Type B pancreatic cell (in vitro differentiated cells): ENCODE measurements around the gene SEC14L3. TPM values are rescaled to one million over a fixed set of nuclear protein-coding genes. Genes with fewer than 3 reads are reported as not detected.

Experiments
- DNase-seq: peaks from one replicate; pipeline ENCODE4 v3.0.0; 2021; ENCODE audit warnings: mixed read lengths; ENCODE audit not compliant: unreplicated experiment; ENCODE audit errors: extremely low spot score
- H3K27ac Mint-ChIP-seq: 2 replicates; pipeline ENCODE4 v1.8.0; 2021; ENCODE audit warnings: mild to moderate bottlenecking, mixed read lengths
- H3K27me3 Mint-ChIP-seq: 2 replicates; pipeline ENCODE4 v1.8.0; 2021; ENCODE audit warnings: mixed read lengths
- H3K36me3 Mint-ChIP-seq: 2 replicates; pipeline ENCODE4 v1.8.0; 2021; ENCODE audit warnings: mixed read lengths
- H3K4me1 Mint-ChIP-seq: one replicate; pipeline ENCODE4 v1.8.0; 2021; ENCODE audit warnings: mixed read lengths; ENCODE audit not compliant: unreplicated experiment
- H3K4me3 Mint-ChIP-seq: 2 replicates; pipeline ENCODE4 v1.8.0; 2021; ENCODE audit warnings: mild to moderate bottlenecking, mixed read lengths
- H3K9me3 Mint-ChIP-seq: 2 replicates; pipeline ENCODE4 v1.8.0; 2021; ENCODE audit warnings: mixed read lengths
- total RNA-seq: library from RNA; stranded (reverse); gene quantifications from 2 replicates; pipeline ENCODE4 v1.2.1, GENCODE V29; 2021; ENCODE audit warnings: low replicate concordance
- TF ChIP-seq, protein P1 (sequence below): fragments of 200-600 bp; sonication (generic); conservative IDR thresholded peaks from 2 replicates; pipeline ENCODE4 v1.5.0; 2021; ENCODE audit warnings: antibody characterized with exemption, mild to moderate bottlenecking

The SEC14L3 gene
- total RNA-seq, 1 donor from 2014 or later, result not detected

DNA sequence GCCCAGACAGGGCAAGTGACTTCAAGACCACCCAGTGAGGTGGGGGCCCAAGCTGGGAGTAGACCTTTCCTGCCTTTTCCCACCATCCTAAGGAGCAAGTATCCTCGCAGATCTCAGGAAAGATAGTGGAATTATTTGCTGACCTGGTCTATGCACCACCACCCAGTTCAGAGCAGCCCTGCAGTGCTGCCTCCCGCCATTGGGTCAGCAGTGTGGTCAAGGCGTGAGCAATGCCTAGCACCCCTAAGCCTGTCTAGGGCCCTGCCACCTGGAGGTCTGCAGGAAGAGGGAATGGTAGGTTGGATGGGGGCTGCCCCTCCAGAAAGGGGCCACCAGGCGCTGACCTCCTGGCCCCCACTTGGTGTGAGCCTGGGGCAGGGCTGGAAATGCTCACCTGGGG is 39.7 kb downstream of the SEC14L3 start:
- Mint-ChIP-seq H3K9me3 (no peaks in the 10 kb centered on the region), H3K27me3 (no peaks in the 10 kb centered on the region), H3K4me1 (peaks cover 4% of the 10 kb centered on the region), H3K27ac (no peak overlapping the region), H3K36me3 (no peaks in the 10 kb centered on the region), H3K4me3 (no peak overlapping the region)
- no peak for DNase-seq
- TF ChIP-seq, protein P1, sequence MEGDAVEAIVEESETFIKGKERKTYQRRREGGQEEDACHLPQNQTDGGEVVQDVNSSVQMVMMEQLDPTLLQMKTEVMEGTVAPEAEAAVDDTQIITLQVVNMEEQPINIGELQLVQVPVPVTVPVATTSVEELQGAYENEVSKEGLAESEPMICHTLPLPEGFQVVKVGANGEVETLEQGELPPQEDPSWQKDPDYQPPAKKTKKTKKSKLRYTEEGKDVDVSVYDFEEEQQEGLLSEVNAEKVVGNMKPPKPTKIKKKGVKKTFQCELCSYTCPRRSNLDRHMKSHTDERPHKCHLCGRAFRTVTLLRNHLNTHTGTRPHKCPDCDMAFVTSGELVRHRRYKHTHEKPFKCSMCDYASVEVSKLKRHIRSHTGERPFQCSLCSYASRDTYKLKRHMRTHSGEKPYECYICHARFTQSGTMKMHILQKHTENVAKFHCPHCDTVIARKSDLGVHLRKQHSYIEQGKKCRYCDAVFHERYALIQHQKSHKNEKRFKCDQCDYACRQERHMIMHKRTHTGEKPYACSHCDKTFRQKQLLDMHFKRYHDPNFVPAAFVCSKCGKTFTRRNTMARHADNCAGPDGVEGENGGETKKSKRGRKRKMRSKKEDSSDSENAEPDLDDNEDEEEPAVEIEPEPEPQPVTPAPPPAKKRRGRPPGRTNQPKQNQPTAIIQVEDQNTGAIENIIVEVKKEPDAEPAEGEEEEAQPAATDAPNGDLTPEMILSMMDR, result no peak

DNA sequence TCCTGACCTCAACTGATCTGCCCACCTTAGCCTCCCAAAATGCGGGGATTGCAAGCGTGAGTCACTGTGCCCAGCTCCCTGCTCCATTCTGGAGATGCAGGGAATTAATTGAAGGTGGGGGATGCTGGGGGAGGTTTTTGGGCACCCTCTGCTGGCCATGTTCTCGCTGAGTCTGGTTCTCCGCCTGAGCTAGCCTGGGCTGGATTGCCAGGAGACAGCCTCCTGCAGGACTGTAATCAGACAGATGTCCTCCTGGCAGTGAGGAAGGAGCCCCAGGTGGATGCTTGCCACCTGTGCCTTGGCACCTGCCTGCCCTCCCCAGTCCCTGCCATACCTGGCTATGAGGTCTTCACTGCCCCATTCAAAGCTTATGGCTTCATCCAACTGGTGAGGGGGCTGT is 40.9 kb downstream of the SEC14L3 start:
- Mint-ChIP-seq H3K4me1 (peaks cover 3% of the 10 kb centered on the region), H3K36me3 (no peaks in the 10 kb centered on the region), H3K9me3 (no peaks in the 10 kb centered on the region), H3K27me3 (no peaks in the 10 kb centered on the region), H3K4me3 (no peak overlapping the region), H3K27ac (no peak overlapping the region)
- TF ChIP-seq, protein P1, result no peak
- no peak for DNase-seq

DNA sequence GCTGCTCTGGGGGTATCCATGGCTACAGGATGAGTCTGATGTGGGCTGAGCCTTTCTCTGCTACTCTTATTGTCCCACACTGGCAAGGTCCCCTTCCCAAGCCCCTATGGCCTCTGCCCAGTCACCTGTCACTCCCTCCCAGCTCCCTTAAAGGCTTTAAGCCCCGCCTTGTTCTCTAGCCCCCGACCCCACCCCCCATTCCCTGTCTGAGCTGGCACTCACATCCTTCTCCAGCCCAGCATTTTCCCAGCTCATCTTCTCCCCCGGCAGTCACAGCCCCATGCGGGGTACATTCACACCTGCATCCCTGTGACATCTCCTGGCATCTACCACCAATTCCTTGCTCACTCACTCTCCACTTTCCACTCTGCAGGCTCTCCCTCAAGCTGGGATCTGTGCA is 41.9 kb downstream of the SEC14L3 start:
- H3K27ac Mint-ChIP-seq, result no peak overlapping the region
- TF ChIP-seq, protein P1, result no peak
- no peak for DNase-seq
- H3K4me3 Mint-ChIP-seq, result no peak overlapping the region
- H3K4me1 Mint-ChIP-seq, result peaks cover 4% of the 10 kb centered on the region
- H3K9me3 Mint-ChIP-seq, result no peaks in the 10 kb centered on the region
- no peaks in the 10 kb centered on the region for H3K27me3 Mint-ChIP-seq
- H3K36me3 Mint-ChIP-seq, result no peaks in the 10 kb centered on the region

DNA sequence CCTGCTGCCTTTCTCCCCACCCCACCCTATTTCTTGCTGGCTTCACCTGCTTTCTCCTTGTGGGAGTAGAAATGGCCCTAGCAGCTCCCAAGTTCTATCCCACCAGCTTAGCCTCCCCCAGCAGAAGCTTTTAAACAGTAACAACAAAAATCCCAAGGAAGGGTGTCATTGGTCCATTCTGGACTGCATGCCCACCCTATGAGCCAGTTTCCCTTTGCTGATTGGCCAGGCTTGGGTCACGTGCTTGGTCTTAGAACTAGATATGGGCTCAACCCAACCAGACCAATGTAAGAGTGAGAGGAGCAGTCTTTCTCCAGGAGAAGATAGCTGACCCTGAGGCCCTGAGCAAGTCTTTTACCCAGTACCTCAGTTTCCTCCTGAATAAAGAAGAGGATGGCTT is 43.9 kb downstream of the SEC14L3 start:
- H3K4me1 Mint-ChIP-seq, result peaks cover 6% of the 10 kb centered on the region
- TF ChIP-seq, protein P1, result no peak
- no peak overlapping the region for H3K4me3 Mint-ChIP-seq
- no peak overlapping the region for H3K27ac Mint-ChIP-seq
- DNase-seq, result no peak
- no peaks in the 10 kb centered on the region for H3K36me3 Mint-ChIP-seq
- no peaks in the 10 kb centered on the region for H3K9me3 Mint-ChIP-seq
- no peaks in the 10 kb centered on the region for H3K27me3 Mint-ChIP-seq

DNA sequence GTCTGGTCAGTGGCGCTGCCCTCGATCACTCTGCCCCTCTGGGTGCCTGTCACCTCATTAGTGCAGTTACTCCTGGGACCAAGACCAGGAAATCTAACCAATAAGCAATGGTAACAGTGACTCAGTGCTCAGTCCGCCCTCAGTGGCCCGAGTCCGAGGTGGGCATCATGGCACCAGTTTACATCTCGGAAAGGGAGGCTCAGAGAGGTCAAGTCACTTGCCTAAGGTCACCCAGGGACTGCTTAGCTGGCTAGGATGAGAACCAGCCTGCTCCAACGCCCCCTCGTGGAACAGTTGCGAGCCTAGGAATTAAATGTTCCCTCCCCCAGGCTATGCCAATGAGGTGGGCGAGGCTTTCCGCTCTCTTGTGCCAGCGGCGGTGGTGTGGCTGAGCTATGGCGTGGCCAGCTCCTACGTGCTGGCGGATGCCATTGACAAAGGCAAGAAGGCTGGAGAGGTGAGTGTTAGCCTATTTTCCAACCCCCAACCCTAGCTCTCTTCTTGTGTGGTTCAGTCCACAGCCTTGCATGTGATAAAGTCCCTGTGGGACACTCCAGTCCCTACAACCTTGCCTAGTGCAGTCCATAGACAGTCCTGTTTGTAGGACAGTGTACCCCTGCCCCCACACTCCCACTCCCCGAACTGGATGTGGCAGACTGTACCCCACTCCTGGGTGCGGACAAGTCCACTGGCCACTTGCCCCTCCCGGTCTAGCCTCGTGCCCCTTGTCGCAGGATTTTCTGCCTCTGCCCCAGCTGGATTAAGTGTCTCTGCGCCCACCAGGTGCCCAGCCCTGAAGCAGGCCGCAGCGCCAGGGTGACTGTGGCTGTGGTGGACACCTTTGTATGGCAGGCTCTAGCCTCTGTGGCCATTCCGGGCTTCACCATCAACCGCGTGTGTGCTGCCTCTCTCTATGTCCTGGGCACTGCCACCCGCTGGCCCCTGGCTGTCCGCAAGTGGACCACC is 45.1 kb downstream of the SEC14L3 start:
- Mint-ChIP-seq H3K36me3 (no peaks in the 10 kb centered on the region), H3K27me3 (no peaks in the 10 kb centered on the region), H3K9me3 (no peaks in the 10 kb centered on the region), H3K4me3 (peak overlapping the region; percentile 94), H3K4me1 (peaks cover 18% of the 10 kb centered on the region), H3K27ac (peak overlapping the region; percentile 86)
- peak; percentile 79 for DNase-seq
- TF ChIP-seq, protein P1, result peak; percentile 78
